ENCODE results near the gene AFAP1.

AFAP1 gene

DNA sequence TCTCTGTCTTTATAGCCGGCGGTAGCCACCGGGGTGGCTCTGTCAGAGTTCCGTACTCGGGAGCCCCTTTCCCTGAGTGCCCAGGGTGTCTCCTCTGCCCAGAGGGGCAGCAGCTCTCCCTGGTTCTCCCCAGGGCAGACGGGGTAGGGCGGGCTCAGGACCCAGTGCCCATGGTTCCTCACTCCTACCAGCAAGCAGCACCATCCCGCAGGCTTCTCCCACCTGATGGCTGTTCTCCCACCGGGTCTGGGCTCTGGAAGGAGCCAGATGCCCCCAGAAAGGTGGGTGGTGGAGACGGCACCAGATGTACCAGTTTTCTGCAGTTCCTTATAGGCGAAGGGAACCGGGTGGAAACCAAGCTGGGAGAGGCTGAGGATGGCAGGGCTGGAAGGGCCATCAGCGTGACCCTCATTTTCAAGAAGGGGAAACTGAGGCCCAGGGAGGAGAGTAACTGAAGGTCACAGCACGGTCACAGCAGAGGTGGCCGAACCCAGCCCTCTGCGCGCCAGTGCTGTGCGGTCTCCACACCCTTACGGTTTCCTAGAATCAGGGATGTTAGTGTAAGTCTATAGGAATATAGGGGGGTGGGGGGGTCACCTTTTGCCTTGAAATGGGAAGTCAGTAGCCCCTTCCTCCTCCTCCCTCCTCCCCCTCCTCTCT is 198.7 kb downstream of the AFAP1 start:
- H3K27me3 Mint-ChIP-seq, result no peaks in the 10 kb centered on the region
- H3K36me3 Mint-ChIP-seq (ENCODE audit: low read depth), result no peaks in the 10 kb centered on the region
- DNase-seq, result no peak
- no peak overlapping the region for H3K4me3 Mint-ChIP-seq
- H3K27ac Mint-ChIP-seq, result no peak overlapping the region
- no peaks in the 10 kb centered on the region for H3K9me3 Mint-ChIP-seq
- peaks cover 2% of the 10 kb centered on the region for H3K4me1 Mint-ChIP-seq (ENCODE audit: low read depth)

DNA sequence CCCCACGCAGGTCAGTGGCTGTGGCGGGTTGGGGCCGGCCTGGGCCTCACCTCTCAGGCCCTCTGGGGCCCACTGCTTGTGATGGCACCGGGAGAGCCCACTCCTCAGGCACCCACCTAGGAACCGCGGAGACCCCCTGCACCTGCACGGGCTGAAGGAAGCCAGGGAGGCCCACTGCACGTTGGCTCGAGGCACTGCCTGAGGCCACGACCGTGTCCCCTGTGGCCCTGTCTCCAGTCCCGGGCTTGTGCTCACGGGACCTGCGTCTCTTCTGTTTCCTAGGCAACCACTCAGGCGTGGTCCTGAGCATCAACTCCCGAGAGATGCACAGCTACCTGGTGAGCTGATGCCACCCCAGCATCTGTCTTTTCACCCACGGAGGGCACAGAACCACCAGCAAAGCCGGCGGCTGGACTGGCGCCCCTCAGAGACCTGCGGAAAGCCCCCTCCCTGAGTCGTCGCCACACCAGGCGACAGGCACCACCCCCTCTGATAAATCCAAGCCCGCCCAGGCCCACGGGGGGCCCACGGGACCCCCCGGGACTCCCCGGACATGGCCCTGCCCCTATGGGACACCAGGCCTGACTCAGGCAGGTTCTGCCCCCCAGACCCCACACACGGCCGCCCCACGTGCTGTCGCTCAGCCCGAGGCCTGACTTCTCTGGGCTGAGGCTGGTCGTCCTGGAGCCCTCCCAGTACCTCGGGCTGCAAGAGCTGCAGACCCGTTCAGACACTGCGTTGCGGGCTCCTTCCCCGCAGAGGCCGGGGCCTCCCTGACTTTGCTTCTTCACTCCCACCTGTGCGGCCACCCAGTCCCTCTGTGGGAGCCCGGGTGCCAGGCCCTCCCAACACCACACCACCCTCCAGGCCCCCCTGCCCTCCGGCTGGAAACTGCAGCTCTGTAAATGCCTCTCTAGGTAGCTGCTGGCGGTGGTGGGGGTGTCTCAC is 199.5 kb downstream of the AFAP1 start:
- Mint-ChIP-seq H3K4me3 (no peak overlapping the region), H3K4me1 (ENCODE audit: low read depth) (peaks cover 2% of the 10 kb centered on the region), H3K36me3 (ENCODE audit: low read depth) (no peaks in the 10 kb centered on the region)

DNA sequence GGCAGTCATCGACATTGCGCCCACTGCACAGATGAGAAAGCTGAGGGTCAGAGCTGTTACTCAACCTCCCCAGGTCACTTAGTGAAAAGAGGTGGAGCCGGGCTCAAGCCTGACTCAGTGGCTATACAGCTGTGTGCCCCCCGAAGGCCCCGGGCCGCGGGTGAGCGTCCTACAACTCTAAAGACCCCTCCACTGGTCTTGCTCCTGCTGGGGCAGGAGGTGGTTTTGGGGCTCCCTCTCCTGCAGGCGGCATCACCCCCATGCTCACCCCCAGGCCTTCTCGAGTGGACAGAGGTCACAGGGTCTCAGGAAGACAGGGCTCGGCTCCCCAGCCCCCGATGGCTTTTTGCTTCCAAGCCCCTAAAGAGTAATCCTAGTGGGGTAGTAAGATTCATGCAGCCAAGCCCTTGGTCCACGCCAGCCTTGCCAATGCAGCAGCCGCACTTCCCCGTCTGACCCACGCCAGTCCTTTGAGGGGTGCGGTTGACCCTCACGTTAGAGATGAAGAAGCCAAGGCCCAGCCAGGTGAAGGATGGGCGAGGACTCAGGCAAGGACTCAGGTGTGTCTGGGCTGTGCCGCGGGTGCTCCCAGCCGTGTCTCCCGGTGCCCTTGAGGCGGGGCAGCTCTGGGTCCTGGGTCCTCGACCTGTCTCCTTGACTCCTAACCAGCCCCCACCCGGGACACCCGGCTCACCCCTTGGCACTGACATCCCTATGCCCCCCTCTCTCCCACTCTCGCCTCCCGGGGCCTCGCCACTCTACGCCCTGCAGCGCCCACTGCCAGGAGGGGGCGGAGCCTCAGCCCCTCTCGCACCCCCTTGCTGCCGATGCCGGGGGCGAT is 200.4 kb downstream of the AFAP1 start:
- Mint-ChIP-seq H3K36me3 (ENCODE audit: low read depth) (no peaks in the 10 kb centered on the region), H3K4me1 (ENCODE audit: low read depth) (peaks cover 2% of the 10 kb centered on the region), H3K4me3 (no peak overlapping the region), H3K27me3 (no peaks in the 10 kb centered on the region), H3K9me3 (no peaks in the 10 kb centered on the region), H3K27ac (no peak overlapping the region)
- no peak for DNase-seq

More for the DNA sequence above, 199.5 kb downstream of the AFAP1 start:
- Mint-ChIP-seq H3K27me3 (no peaks in the 10 kb centered on the region), H3K27ac (no peak overlapping the region), H3K9me3 (no peaks in the 10 kb centered on the region)
- DNase-seq, result no peak

- H3K36me3 Mint-ChIP-seq (ENCODE audit: low read depth), result no peaks in the 10 kb centered on the region
- no peak for DNase-seq
- no peak overlapping the region for H3K27ac Mint-ChIP-seq
- no peaks in the 10 kb centered on the region for H3K27me3 Mint-ChIP-seq
- no peak overlapping the region for H3K4me3 Mint-ChIP-seq
- no peaks in the 10 kb centered on the region for H3K4me1 Mint-ChIP-seq (ENCODE audit: low read depth)
- no peaks in the 10 kb centered on the region for H3K9me3 Mint-ChIP-seq
Observed at GRCh38 chr4:7738458-7739076, 201.1 kb downstream of the AFAP1 start.

- Mint-ChIP-seq H3K27ac (no peak overlapping the region), H3K4me3 (no peak overlapping the region), H3K27me3 (no peaks in the 10 kb centered on the region), H3K9me3 (no peaks in the 10 kb centered on the region), H3K36me3 (ENCODE audit: low read depth) (no peaks in the 10 kb centered on the region), H3K4me1 (ENCODE audit: low read depth) (no peaks in the 10 kb centered on the region)
- DNase-seq, result no peak
Observed at GRCh38 chr4:7737752-7738457, 201.8 kb downstream of the AFAP1 start.

DNA sequence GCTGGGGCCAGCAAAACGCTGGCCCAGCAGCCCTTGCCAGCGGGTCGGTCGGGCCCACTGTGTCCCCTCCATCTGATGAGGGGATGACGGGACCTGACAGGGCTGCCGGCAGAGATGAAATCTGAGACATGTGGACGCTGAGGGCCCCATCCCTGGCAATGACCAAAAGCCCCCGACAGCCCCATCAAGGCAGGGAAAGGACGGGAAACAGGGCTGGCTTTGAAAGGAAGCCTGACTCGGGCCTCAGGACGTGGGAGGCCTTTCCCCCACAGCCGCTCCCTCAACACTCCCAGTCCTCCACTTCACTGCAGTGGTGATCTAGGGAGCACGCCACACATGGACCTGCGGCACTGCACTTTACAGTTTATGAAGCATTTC is 202.4 kb downstream of the AFAP1 start:
- DNase-seq, result no peak
- H3K27me3 Mint-ChIP-seq, result no peaks in the 10 kb centered on the region
- no peak overlapping the region for H3K27ac Mint-ChIP-seq
- no peaks in the 10 kb centered on the region for H3K4me1 Mint-ChIP-seq (ENCODE audit: low read depth)
- no peaks in the 10 kb centered on the region for H3K36me3 Mint-ChIP-seq (ENCODE audit: low read depth)
- no peaks in the 10 kb centered on the region for H3K9me3 Mint-ChIP-seq
- H3K4me3 Mint-ChIP-seq, result no peak overlapping the region

DNA sequence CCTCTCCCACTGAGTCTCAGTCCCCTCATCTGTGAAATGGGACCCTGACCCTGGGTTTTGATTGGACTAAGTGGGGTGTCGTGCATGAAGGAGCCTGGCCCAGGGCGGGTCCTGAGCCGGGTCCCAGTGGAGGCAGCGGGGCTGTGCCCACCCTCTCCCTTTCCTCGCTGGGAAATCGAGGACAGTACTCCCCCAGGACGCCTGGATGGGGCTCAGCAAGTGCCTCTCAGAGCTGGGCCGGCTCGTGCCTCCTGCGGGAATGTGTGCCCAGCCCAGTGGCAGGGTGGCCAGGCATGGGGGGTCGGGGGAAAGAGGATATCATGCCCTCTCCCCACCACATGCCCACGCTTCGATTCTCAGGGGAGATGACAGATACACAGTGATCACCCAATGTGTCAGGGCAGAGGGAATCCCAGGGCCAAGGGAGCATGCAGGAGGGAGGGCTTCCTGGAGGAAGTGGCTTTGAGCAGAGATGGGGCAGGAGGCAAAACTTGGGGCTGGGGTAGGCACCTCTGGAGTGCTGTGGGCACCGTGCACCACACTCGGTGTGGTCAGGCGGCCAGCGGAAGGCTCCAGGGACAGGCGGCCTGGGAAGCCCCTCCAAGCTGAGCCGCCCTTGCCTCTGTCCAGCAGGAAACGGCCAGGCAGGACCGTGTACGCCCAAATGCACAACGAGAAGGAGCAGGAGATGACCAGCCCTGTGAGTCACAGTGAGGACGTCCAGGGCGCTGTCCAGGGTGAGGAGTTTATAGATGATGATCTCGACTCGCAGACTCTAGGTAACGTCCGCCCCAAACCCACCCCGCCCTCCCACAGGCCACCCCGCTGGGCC is 203.0 kb downstream of the AFAP1 start:
- Mint-ChIP-seq H3K36me3 (ENCODE audit: low read depth) (no peaks in the 10 kb centered on the region), H3K27me3 (no peaks in the 10 kb centered on the region), H3K27ac (no peak overlapping the region), H3K4me1 (ENCODE audit: low read depth) (no peaks in the 10 kb centered on the region), H3K4me3 (no peak overlapping the region), H3K9me3 (no peaks in the 10 kb centered on the region)
- no peak for DNase-seq

- Mint-ChIP-seq H3K4me3 (no peak overlapping the region), H3K27me3 (no peaks in the 10 kb centered on the region), H3K9me3 (no peaks in the 10 kb centered on the region), H3K36me3 (ENCODE audit: low read depth) (no peaks in the 10 kb centered on the region), H3K27ac (no peak overlapping the region), H3K4me1 (ENCODE audit: low read depth) (no peaks in the 10 kb centered on the region)
- no peak for DNase-seq
Observed at GRCh38 chr4:7735961-7736360, 203.7 kb downstream of the AFAP1 start.

GRCh38 chr4:7735395-7735794 is 204.3 kb downstream of the AFAP1 start:
- Mint-ChIP-seq H3K4me1 (ENCODE audit: low read depth) (no peaks in the 10 kb centered on the region), H3K27ac (no peak overlapping the region), H3K4me3 (no peak overlapping the region), H3K9me3 (no peaks in the 10 kb centered on the region), H3K27me3 (no peaks in the 10 kb centered on the region), H3K36me3 (ENCODE audit: low read depth) (no peaks in the 10 kb centered on the region)
- no peak for DNase-seq

GRCh38 chr4:7734651-7735260 is 204.9 kb downstream of the AFAP1 start:
- no peaks in the 10 kb centered on the region for H3K9me3 Mint-ChIP-seq
- DNase-seq, result no peak
- H3K4me1 Mint-ChIP-seq (ENCODE audit: low read depth), result no peaks in the 10 kb centered on the region
- no peak overlapping the region for H3K27ac Mint-ChIP-seq
- no peak overlapping the region for H3K4me3 Mint-ChIP-seq
- H3K27me3 Mint-ChIP-seq, result no peaks in the 10 kb centered on the region
- H3K36me3 Mint-ChIP-seq (ENCODE audit: low read depth), result no peaks in the 10 kb centered on the region

GRCh38 chr4:7733801-7734650 is 205.6 kb downstream of the AFAP1 start:
- Mint-ChIP-seq H3K36me3 (ENCODE audit: low read depth) (no peaks in the 10 kb centered on the region), H3K9me3 (no peaks in the 10 kb centered on the region), H3K27ac (no peak overlapping the region), H3K27me3 (no peaks in the 10 kb centered on the region), H3K4me3 (no peak overlapping the region), H3K4me1 (ENCODE audit: low read depth) (no peaks in the 10 kb centered on the region)
- DNase-seq, result no peak

GRCh38 chr4:7733201-7733600 is 206.5 kb downstream of the AFAP1 start:
- no peak overlapping the region for H3K27ac Mint-ChIP-seq
- H3K4me3 Mint-ChIP-seq, result no peak overlapping the region
- H3K4me1 Mint-ChIP-seq (ENCODE audit: low read depth), result no peaks in the 10 kb centered on the region
- DNase-seq, result no peak
- no peaks in the 10 kb centered on the region for H3K36me3 Mint-ChIP-seq (ENCODE audit: low read depth)
- H3K9me3 Mint-ChIP-seq, result no peaks in the 10 kb centered on the region
- H3K27me3 Mint-ChIP-seq, result no peaks in the 10 kb centered on the region
